Measurements from ENCODE around the gene CES2.
"Not testable (repeated sequence)": the region's sequence is repeated elsewhere in the genome, so short reads cannot be mapped to it uniquely, and the experiment has no call there.

Gene CES2

GRCh38 chr16:66935314-66936011, at the start of gene CES2:
CES2 (plus strand) TSS chr16:66935516; CDS start chr16:66935636, 120 bp downstream.
- DNase-seq, result peak; percentile 22

DNA sequence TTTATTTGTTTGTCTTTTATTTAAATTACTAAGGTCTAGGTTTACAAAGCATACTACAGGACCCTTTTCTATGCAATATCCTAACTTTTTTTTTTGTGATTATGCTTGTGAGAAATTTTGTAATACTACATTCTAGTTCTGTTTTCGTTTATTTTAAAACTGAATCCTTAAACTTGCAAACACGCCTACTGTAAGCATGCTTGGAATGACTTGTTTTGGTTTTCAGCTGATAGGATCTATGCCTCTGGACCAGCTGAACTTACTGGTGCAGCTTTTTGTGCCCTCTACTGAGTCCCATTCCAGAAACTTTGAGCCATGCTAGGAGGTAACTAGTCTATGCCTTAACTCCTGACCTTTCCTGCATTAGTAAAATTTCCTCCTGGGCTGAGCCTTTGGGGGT, 49.0 kb upstream of the CES2 start:
- no peak for DNase-seq

DNA sequence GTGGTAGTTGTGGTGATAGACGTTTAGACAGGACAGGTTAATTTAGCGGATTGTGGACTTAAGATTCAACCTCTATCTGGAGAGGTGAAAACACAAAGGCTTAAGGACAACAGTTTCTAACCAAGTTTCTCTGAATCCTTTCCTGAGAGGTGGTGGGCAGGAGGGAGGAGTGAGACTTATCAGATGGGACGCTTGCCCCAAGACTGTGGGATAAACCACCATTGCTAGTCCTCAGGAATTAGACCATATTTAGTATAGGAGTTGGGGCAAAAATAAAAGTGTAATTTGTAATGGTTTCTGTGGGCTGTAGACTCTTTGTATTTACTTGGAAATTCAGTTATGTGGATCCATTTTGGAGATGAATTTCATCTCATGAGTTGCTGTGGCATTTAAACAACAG, 48.4 kb upstream of the CES2 start:
- DNase-seq, result no peak

- DNase-seq, result no peak
Measured at GRCh38 chr16:66888647-66889615, 46.4 kb upstream of the CES2 start.

DNA sequence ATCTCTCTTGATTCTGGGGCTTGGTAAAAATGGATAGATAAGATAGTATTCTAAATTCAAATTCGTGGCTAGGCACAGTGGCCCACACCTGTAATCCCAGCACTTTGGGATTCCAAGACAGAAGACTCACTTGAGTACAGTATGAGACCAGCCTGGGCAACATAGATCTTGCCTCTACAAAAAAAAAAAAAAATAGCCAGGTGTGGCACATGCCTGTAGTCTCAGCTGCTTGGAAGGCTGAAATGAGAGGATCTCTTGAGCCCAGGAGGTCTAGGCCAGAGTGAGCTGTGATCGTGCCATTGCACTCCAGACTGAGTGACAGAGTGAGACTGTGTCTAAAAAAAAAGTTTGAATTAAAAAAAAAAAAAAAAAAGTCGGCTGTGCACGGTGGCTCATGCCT, 45.7 kb upstream of the CES2 start:
- DNase-seq, result no peak

DNA sequence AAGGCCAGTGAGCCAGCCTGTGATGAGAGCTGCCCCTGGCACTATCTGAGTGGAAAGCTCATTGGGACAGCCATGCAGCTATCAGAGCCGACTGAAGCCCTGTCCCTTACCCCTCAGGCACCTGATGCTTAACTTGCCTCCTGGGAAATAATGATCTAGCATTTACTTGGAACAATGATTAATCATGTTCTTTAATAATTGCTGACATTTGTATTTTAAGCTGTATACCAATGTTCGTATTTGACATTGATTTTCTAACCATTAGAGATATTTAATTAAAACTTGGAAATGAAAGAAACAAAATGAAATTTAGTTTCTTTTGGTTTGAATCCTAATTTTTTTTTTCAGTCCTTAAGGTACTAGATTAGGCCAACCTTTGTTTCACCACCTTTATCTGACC, 44.5 kb upstream of the CES2 start:
- DNase-seq, result no peak

- no peak for DNase-seq
Measured at GRCh38 chr16:66891360-66891759, 44.0 kb upstream of the CES2 start.

GRCh38 chr16:66891797-66892196, 43.5 kb upstream of the CES2 start:
- no peak for DNase-seq

DNA sequence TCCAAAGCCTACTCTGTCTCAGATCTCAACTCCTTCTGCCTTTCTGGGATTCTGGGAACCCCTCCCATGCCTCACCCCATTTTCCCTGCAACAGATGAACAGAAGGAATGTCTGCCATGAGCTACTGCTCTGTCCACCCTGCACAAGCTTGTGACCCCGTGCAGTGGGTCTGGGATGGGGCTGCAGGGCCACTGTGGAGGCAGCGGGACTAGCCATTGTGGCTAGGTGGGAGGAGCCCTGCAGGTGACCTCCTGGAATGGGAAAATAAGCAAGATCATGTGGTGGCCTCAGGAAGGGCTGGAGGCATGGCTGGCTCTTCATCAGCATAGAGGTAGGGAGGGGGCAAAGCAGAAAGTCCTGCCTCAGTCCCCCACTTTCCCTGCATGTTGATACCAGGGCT, 41.3 kb upstream of the CES2 start:
- no peak for DNase-seq

- peak; percentile 91 for DNase-seq
Measured at GRCh38 chr16:66894948-66895688, 40.2 kb upstream of the CES2 start.

DNA sequence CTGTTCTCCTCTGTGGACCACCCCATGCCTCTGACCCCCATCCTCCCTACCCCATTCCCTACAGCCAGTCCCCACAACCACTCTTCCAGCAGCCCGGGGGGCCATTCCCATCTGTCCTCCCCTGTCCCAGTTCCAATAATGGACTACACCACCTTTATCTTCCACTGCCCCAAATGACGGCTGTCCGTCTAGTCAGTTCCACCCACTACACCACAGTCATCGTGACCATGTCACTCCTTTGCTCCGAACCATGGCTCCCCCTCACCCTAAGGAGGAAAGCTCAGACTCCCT, 39.7 kb upstream of the CES2 start:
- DNase-seq, result no peak

GRCh38 chr16:66895999-66896398, 39.3 kb upstream of the CES2 start:
- DNase-seq, result no peak

DNA sequence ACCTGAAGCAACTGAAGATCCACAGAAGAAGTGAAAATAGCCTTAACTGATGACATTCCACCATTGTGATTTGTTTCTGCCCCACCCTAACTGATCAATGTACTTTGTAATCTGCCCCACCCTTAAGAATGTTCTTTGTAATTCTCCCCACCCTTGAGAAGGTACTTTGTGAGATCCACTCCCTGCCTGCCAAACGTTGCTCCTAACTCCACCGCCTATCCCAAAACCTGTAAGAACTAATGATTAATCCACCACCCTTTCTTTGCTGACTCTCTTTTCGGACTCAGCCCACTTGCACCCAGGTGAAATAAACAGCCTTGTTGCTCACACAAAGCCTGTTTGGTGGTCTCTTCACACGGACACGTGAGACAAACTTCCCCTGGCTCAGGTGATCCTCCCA, 38.6 kb upstream of the CES2 start:
- DNase-seq, result not testable (repeated sequence)

DNA sequence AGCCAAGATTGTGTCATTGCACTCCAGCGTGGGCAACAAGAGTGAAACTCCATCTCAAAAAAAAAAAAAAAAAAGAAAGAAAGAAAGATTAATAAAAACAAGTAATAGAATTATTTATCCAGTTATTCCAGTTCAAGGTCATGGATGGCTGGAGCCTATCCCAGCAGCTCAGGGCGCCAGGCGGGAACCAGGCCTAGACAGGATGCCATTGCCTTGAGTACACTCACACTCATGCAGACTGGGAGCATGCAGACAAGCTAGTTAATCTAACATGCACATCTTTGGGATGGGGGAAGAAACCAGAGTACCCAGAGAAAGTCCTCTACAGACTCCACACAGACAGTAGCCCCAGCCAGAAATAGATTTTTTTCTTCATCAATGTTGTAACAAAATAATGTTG, 37.1 kb upstream of the CES2 start:
- peak; percentile 16 for DNase-seq

DNA sequence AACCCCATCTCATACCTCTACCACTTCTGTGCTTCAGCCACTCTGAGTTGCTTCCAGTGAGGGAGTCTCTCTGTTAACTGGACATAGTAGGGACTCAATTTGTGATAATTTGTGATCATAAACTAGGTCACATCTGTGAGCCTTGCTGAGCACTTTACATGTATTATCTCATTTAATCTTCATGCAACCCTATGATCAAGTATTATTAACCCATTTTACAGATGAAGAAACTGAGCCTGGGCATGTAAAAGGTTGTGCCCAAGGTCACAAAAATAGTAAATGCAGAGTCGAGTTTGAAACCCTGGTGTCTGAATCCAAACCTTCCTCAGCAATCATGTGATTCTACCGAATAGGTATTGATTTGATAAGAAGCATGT, 36.4 kb upstream of the CES2 start:
- no peak for DNase-seq

DNA sequence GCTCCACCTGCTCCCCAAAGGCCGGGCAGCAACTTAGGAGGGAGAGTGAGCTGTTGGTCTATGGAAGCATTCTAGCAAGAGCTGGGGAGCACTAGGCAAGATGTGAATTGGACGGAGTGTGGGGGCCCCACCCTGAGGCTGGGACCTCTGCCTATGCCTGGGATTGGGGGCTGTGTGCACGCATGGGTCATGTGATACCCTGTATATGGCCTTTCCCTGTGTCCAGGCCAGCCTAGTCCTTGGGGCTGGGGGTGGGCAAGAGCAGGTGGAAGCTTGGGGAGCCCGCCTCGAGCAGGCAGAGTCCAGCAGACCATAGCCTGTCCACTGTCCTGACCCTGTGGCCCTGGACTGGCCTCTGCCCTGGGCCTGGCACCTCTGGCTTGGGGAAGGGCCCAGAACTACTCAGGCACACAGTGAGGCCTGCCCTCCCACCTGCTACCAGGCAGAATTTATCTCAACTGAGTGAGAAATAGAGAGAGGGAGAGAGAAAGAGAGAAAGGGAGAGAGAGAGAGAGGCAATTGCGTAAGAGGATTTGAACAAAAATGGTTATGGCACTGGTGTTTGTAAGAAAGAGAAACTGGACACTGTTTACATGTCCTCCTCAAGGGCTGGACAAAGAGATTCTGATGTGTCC, 35.9 kb upstream of the CES2 start:
- no peak for DNase-seq

DNA sequence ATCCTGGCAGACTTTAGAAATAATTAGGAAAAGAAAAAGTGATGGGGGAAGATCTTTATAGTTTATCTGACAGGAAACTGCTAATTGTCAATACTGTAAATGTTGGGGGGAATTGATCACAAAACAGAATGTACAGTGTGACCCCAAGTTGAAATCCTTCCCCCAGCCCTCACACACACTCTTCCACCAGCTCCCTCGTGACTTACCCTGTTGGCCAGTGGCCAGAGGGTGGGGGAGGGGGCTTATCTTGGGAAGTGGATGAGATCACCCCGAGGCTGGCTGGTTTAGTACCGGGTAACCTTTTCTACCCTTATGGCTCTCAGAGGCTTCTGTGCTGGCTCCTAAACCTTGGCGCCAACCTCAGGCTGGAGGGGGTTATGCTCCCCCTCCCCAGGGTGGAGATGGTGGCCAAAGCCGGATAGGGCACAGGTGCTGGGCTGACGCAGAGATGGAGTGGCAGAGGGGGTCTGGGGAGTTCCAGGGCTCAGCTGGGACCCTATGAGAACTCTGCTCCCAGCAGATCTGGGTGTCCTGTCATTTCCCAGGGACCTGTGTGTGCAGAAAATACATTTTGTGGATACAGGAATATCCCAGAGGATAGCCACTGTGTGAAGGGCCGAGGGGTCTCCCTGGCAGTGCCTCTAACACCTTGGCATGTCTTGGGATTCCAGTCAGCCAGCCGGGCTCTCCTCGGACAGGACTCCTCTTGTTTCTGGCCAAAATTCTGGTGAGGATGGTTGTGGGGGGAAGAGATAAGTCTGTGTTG, 35.2 kb upstream of the CES2 start:
- DNase-seq, result peak; percentile 89

- peak; percentile 84 for DNase-seq
Measured at GRCh38 chr16:66900721-66901441, 34.4 kb upstream of the CES2 start.

DNA sequence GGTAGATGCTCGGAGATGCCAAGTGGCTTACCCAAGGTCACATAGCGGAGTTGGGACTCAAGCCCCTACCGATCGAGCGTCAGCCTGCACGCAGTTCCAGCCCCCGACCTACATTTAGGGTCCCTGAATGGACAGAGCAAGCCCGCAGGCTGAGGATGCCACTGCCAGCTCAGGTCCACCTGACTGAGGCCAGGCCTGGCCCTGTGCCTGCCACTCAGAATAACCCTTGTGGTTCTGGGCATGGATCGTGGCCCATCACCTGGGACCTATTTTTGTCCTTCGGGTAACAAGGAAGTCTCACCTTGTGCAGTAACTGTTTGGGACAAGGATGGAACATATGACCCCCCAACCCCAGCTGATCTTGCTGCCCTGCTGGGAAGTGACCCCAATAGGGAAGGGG, 33.7 kb upstream of the CES2 start:
- DNase-seq, result no peak

GRCh38 chr16:66902648-66903543, 32.4 kb upstream of the CES2 start:
- DNase-seq, result peak; percentile 73
